ENCODE data around the gene FYB2. TPM values are rescaled to one million over a fixed set of nuclear protein-coding genes. Genes with fewer than 3 reads are reported as not detected.

The FYB2 gene, protein sequence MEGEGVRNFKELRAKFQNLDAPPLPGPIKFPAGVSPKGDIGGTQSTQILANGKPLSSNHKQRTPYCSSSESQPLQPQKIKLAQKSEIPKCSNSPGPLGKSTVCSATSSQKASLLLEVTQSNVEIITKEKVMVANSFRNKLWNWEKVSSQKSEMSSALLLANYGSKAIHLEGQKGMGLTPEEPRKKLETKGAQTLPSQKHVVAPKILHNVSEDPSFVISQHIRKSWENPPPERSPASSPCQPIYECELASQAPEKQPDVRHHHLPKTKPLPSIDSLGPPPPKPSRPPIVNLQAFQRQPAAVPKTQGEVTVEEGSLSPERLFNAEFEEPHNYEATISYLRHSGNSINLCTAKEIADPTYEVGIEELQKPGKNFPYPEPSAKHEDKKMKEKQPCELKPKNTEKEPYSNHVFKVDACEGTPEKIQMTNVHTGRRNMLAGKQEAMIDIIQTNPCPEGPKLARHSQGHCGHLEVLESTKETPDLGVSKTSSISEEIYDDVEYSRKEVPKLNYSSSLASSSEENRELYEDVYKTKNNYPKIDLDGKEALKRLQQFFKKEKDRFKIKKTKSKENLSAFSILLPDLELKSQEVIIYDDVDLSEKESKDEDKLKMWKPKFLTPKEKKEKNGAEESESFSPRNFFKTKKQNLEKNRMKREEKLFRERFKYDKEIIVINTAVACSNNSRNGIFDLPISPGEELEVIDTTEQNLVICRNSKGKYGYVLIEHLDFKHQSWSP
- not detected for total RNA-seq
- total RNA-seq (2013), result not detected
- 0 to 0.08 (median 0) reads per million in 29 experiments for total RNA-seq

DNA sequence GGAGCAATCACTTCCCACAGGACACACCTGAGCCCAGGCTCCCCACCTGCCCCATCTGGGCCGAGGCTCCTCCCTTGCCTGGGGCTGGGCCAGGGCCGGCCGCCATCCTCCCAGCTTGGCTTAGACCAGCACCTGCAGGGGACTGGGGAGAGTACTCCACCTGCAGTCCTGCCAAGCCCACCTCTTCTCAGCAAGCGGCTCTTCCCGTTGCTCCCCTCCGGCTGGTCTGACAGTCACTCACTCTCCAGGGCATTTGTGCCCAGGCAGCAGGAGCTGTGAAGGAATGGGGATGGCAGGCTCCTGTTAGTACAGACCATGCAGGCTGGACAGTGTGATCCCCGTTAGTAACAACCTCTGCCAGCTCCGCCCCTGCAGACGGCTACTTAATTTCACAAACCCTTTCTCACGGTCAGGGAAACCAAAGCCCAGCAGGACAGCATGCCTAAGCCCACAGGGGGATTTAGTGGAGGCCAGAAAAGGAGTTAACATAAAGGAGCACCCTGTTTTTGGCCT, at the start of gene FYB2:
FYB2 (minus strand) TSS at position 18 of the 513 bp plus-strand sequence. CDS start 114 bp downstream, outside the sequence.
- Mint-ChIP-seq H3K4me1 (no peaks in the 10 kb centered on the region), H3K27ac (no peak within 1 kb of the TSS), H3K4me3 (no peak within 1 kb of the TSS), H3K36me3 (no peaks in the 10 kb centered on the region), H3K27me3 (peaks cover 5 to 18% of the 10 kb centered on the region in 2 donors), H3K9me3 (peaks cover 0 to 6% (median 0%) of the 10 kb centered on the region in 3 donors)
- Histone ChIP-seq H3K27me3 (replicated peaks in 1 of 2; ENCODE audit: control insufficient read depth in 2 of 2, extremely low read depth in 1 of 2, insufficient read depth in 2 of 2, low read length in 1 of 2) (peaks cover 0 to 11% of the 10 kb centered on the region in 2 experiments), H3K36me3 (ENCODE audit: control insufficient read depth in 2 of 2, extremely low read depth in 1 of 2, insufficient read depth in 1 of 2, low read length in 1 of 2) (no peaks in the 10 kb centered on the region), H3K4me3 (ENCODE audit: control insufficient read depth in 1 of 2, extremely low read depth in 1 of 2, low read length in 1 of 2) (no peak within 1 kb of the TSS), H3K4me1 (ENCODE audit: control insufficient read depth in 1 of 2, extremely low read depth in 1 of 2, insufficient read depth in 2 of 2, low read length in 2 of 2) (no peaks in the 10 kb centered on the region), H3K27ac (ENCODE audit: low read length) (no peak within 1 kb of the TSS), H3K9me3 (no peaks in the 10 kb centered on the region)
- 44% methylated on average over 3 of the region's 10 CpGs for WGBS (ENCODE audit: insufficient coverage)
- no peak for DNase-seq
- ChIA-PET CTCF (interaction anchor here in 1 of 2 donors (0.7 kb wide), 1 partner anchor 1361 kb away, joined by 7 read pairs; no protein-coding TSS in a partner anchor), POLR2A (no interaction called here)
- no peak for ATAC-seq (replicated peaks in 1 of 4)

DNA sequence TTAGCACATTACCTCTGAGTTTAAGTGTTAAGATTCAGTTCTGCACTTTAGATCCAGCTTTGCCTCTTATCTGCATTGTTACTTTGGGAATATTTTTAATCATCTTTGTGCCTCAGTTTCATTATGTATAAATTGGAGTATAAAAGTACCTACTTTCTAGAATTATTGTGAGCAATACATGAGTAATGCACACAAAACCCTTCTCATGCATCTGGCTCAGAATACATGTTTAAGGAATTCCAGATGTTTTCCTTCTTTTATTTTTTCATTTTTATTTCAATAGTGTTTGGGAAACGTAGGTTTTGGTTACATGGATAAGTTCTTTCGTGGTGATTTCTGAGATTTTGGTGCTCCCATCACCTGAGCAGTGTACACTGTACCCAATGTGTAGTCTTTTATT, 49.6 kb upstream of the FYB2 start:
- no peak overlapping the region for H3K4me3 ChIP-seq (ENCODE audit: control insufficient read depth in 1 of 2, extremely low read depth in 1 of 2, low read length in 1 of 2)
- Mint-ChIP-seq H3K27me3 (peaks cover 4 to 22% of the 10 kb centered on the region in 2 donors), H3K4me3 (no peak overlapping the region), H3K36me3 (no peaks in the 10 kb centered on the region), H3K4me1 (no peaks in the 10 kb centered on the region), H3K9me3 (no peaks in the 10 kb centered on the region), H3K27ac (no peak overlapping the region)
- H3K27me3 ChIP-seq (replicated peaks in 1 of 2; ENCODE audit: control insufficient read depth in 2 of 2, extremely low read depth in 1 of 2, insufficient read depth in 2 of 2, low read length in 1 of 2), result no peaks in the 10 kb centered on the region
- WGBS (ENCODE audit: insufficient coverage), result no CpG with 5 or more reads among the region's 2 CpGs
- DNase-seq (no peak), ATAC-seq (replicated peaks in 1 of 4) (no peak)
- H3K36me3 ChIP-seq (ENCODE audit: control insufficient read depth in 2 of 2, extremely low read depth in 1 of 2, insufficient read depth in 1 of 2, low read length in 1 of 2), result no peaks in the 10 kb centered on the region
- CTCF ChIA-PET, result no interaction called here
- H3K9me3 ChIP-seq, result no peaks in the 10 kb centered on the region
- no peak overlapping the region for H3K27ac ChIP-seq (ENCODE audit: low read length)
- H3K4me1 ChIP-seq (ENCODE audit: control insufficient read depth in 1 of 2, extremely low read depth in 1 of 2, insufficient read depth in 2 of 2, low read length in 2 of 2), result no peaks in the 10 kb centered on the region
- POLR2A ChIA-PET, result no interaction called here

DNA sequence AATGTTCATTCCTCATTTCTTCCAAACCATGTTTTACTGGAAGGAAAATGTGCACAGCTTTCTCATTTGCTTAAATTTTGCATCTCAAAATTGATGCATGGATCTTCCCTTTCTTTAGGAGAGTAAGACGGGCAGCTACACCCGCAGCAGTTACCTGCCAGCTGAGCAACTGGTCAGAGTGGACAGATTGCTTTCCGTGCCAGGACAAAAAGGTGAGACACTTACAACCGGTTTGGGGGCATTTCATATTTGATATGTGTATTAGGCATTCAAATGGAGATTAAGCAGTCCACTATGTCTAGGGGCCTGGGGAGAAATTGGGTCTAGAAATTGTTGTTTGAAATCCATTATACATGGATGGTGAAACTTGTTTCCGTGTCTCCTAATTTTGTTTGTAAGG, 48.3 kb upstream of the FYB2 start:
- ChIA-PET CTCF (no interaction called here), POLR2A (no interaction called here)
- Histone ChIP-seq H3K27me3 (replicated peaks in 1 of 2; ENCODE audit: control insufficient read depth in 2 of 2, extremely low read depth in 1 of 2, insufficient read depth in 2 of 2, low read length in 1 of 2) (no peaks in the 10 kb centered on the region), H3K36me3 (ENCODE audit: control insufficient read depth in 2 of 2, extremely low read depth in 1 of 2, insufficient read depth in 1 of 2, low read length in 1 of 2) (no peaks in the 10 kb centered on the region), H3K27ac (ENCODE audit: low read length) (no peak overlapping the region), H3K4me1 (ENCODE audit: control insufficient read depth in 1 of 2, extremely low read depth in 1 of 2, insufficient read depth in 2 of 2, low read length in 2 of 2) (no peaks in the 10 kb centered on the region), H3K9me3 (no peaks in the 10 kb centered on the region), H3K4me3 (ENCODE audit: control insufficient read depth in 1 of 2, extremely low read depth in 1 of 2, low read length in 1 of 2) (no peak overlapping the region)
- peaks cover 3 to 22% of the 10 kb centered on the region in 2 donors for H3K27me3 Mint-ChIP-seq
- H3K9me3 Mint-ChIP-seq, result no peaks in the 10 kb centered on the region
- DNase-seq (no peak), ATAC-seq (replicated peaks in 1 of 4) (no peak)
- WGBS (ENCODE audit: insufficient coverage), result 70% methylated on average over 5 of the region's 5 CpGs
- H3K36me3 Mint-ChIP-seq, result no peaks in the 10 kb centered on the region
- no peaks in the 10 kb centered on the region for H3K4me1 Mint-ChIP-seq
- H3K4me3 Mint-ChIP-seq, result no peak overlapping the region
- no peak overlapping the region for H3K27ac Mint-ChIP-seq

DNA sequence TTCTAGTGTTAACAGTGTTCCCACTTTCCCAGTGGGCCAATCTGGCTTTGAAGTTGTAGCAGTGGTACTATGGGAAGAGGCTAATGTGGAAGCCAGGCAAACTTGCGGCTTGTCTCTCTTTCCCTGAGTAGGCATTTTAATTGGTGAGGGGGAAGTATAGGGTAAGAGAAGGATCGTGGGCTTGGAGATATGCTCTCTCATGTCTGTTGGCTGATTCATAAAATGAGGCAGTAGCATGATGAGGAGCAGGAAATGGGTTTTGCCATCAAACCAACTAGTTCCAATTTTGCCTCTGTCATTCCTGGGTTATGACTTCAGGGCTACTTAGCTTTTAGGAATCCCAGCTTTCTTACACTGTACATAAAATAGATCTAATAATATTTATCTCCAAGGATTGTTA, 47.5 kb upstream of the FYB2 start:
- WGBS (ENCODE audit: insufficient coverage), result 88% methylated on average over 1 of the region's 2 CpGs
- ChIA-PET CTCF (no interaction called here), POLR2A (no interaction called here)
- Histone ChIP-seq H3K4me3 (ENCODE audit: control insufficient read depth in 1 of 2, extremely low read depth in 1 of 2, low read length in 1 of 2) (no peak overlapping the region), H3K27ac (ENCODE audit: low read length) (no peak overlapping the region), H3K27me3 (replicated peaks in 1 of 2; ENCODE audit: control insufficient read depth in 2 of 2, extremely low read depth in 1 of 2, insufficient read depth in 2 of 2, low read length in 1 of 2) (no peaks in the 10 kb centered on the region), H3K36me3 (ENCODE audit: control insufficient read depth in 2 of 2, extremely low read depth in 1 of 2, insufficient read depth in 1 of 2, low read length in 1 of 2) (no peaks in the 10 kb centered on the region), H3K4me1 (ENCODE audit: control insufficient read depth in 1 of 2, extremely low read depth in 1 of 2, insufficient read depth in 2 of 2, low read length in 2 of 2) (no peaks in the 10 kb centered on the region), H3K9me3 (no peaks in the 10 kb centered on the region)
- Mint-ChIP-seq H3K4me1 (no peaks in the 10 kb centered on the region), H3K27me3 (peaks cover 3 to 22% of the 10 kb centered on the region in 2 donors), H3K9me3 (no peaks in the 10 kb centered on the region), H3K36me3 (no peaks in the 10 kb centered on the region), H3K4me3 (no peak overlapping the region), H3K27ac (no peak overlapping the region)
- ATAC-seq (replicated peaks in 1 of 4) (no peak), DNase-seq (no peak)

DNA sequence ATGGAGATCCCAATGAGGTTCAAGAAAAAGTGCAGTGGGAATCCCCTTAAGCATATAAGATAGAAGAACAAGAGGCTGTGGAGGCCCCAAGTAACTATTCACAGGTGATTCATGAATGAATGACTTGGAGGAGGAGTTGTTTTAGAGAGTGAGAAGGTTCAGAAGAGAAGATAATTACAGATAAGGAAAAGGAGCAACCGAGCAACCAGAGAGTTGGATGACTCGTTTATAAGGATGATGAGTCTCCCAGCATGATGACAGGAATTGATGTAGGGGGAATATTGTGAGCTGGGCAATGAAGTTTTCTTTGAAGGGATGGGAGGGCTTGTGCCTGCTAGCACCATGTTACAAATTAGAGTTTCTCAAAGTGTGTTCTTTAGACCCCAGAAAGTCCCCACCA, 45.2 kb upstream of the FYB2 start:
- Mint-ChIP-seq H3K36me3 (no peaks in the 10 kb centered on the region), H3K27ac (no peak overlapping the region), H3K27me3 (peaks cover 2 to 16% of the 10 kb centered on the region in 2 donors), H3K4me1 (no peaks in the 10 kb centered on the region), H3K9me3 (peaks cover 0 to 5% (median 0%) of the 10 kb centered on the region in 3 donors), H3K4me3 (no peak overlapping the region)
- WGBS (ENCODE audit: insufficient coverage), result 63% methylated on average over 2 of the region's 2 CpGs
- ChIA-PET CTCF (no interaction called here), POLR2A (no interaction called here)
- ATAC-seq (replicated peaks in 1 of 4) (no peak), DNase-seq (no peak)
- H3K4me3 ChIP-seq (ENCODE audit: control insufficient read depth in 1 of 2, extremely low read depth in 1 of 2, low read length in 1 of 2), result no peak overlapping the region
- H3K27ac ChIP-seq (ENCODE audit: low read length), result no peak overlapping the region
- no peaks in the 10 kb centered on the region for H3K9me3 ChIP-seq
- H3K4me1 ChIP-seq (ENCODE audit: control insufficient read depth in 1 of 2, extremely low read depth in 1 of 2, insufficient read depth in 2 of 2, low read length in 2 of 2), result no peaks in the 10 kb centered on the region
- no peaks in the 10 kb centered on the region for H3K27me3 ChIP-seq (replicated peaks in 1 of 2; ENCODE audit: control insufficient read depth in 2 of 2, extremely low read depth in 1 of 2, insufficient read depth in 2 of 2, low read length in 1 of 2)
- no peaks in the 10 kb centered on the region for H3K36me3 ChIP-seq (ENCODE audit: control insufficient read depth in 2 of 2, extremely low read depth in 1 of 2, insufficient read depth in 1 of 2, low read length in 1 of 2)

DNA sequence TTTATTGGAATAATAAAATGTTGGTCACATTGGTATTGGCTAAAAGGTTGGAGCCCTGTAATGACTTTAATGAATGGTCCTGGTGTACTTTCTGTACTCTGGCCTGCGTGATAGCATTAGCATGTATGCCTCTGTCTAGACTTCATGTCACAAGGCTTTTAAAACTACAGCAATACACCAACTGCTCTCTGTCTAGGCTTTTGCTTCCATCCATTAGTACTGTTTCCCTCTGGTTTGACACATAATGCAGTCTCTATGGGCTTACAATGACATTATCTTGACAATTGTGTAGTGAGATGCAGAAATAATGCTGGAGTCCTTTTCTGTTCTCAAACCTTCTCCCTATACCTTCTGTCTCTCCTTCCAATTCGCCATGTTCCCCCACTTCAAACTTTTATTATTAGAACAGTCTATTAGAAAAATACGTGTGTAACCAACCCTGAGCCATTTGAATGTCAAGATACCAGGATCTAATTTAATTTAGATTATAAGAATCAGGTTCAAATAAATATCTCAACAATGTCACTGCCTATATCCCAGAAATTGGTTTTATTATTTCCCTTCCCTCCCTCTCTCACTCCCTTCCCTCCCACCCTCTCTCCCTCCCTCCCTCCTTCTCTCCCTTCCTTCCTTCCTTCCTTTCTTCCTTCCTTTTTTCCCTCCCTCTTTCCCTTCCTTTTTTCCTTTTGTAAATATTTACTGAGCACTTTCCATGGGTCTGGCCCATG, 44.2 kb upstream of the FYB2 start:
- no peak overlapping the region for H3K27ac Mint-ChIP-seq

More for the DNA sequence above, 44.2 kb upstream of the FYB2 start:
- no peaks in the 10 kb centered on the region for H3K36me3 Mint-ChIP-seq
- H3K9me3 Mint-ChIP-seq, result peaks cover 0 to 5% (median 0%) of the 10 kb centered on the region in 3 donors
- H3K27me3 Mint-ChIP-seq, result peaks cover 2 to 15% of the 10 kb centered on the region in 2 donors
- WGBS (ENCODE audit: insufficient coverage), result no CpG with 5 or more reads among the region's 3 CpGs
- no peak for DNase-seq
- ChIA-PET POLR2A (no interaction called here), CTCF (no interaction called here)
- no peak for ATAC-seq (replicated peaks in 1 of 4)
- H3K4me1 ChIP-seq (ENCODE audit: control insufficient read depth in 1 of 2, extremely low read depth in 1 of 2, insufficient read depth in 2 of 2, low read length in 2 of 2), result no peaks in the 10 kb centered on the region
- no peak overlapping the region for H3K27ac ChIP-seq (ENCODE audit: low read length)
- H3K36me3 ChIP-seq (ENCODE audit: control insufficient read depth in 2 of 2, extremely low read depth in 1 of 2, insufficient read depth in 1 of 2, low read length in 1 of 2), result no peaks in the 10 kb centered on the region
- H3K4me3 Mint-ChIP-seq, result no peak overlapping the region
- no peaks in the 10 kb centered on the region for H3K27me3 ChIP-seq (replicated peaks in 1 of 2; ENCODE audit: control insufficient read depth in 2 of 2, extremely low read depth in 1 of 2, insufficient read depth in 2 of 2, low read length in 1 of 2)
- no peaks in the 10 kb centered on the region for H3K4me1 Mint-ChIP-seq
- no peak overlapping the region for H3K4me3 ChIP-seq (ENCODE audit: control insufficient read depth in 1 of 2, extremely low read depth in 1 of 2, low read length in 1 of 2)
- no peaks in the 10 kb centered on the region for H3K9me3 ChIP-seq
